ENCODE results near the gene FBLN7. TPM values are rescaled to one million over a fixed set of nuclear protein-coding genes. Genes with fewer than 3 reads are reported as not detected.

FBLN7 gene
- total RNA-seq, 1 experiment from 2014 or later = not detected

- DNase-seq (ENCODE audit: low read depth, low spot score) = no peak
Observed at GRCh38 chr2:112152476-112153178, 14.4 kb downstream of the FBLN7 start.

GRCh38 chr2:112153179-112153490 lies 14.9 kb downstream of the FBLN7 start:
- in situ Hi-C loops (cut with HindIII; ENCODE audit: low pct_unique_long_range_greater_than_20kb, low sequenced_read_pairs) = no loop called here

More at GRCh38 chr2:112152476-112153178, 14.4 kb downstream of the FBLN7 start:
- in situ Hi-C loops (cut with HindIII; ENCODE audit: low pct_unique_long_range_greater_than_20kb, low sequenced_read_pairs) = no loop called here

GRCh38 chr2:112153501-112153900 lies 15.3 kb downstream of the FBLN7 start:
- in situ Hi-C loops (cut with HindIII; ENCODE audit: low pct_unique_long_range_greater_than_20kb, low sequenced_read_pairs) = no loop called here
- no peak for DNase-seq (ENCODE audit: low read depth, low spot score)

More at GRCh38 chr2:112153179-112153490, 14.9 kb downstream of the FBLN7 start:
- no peak for DNase-seq (ENCODE audit: low read depth, low spot score)

- in situ Hi-C loops (cut with HindIII; ENCODE audit: low pct_unique_long_range_greater_than_20kb, low sequenced_read_pairs) = no loop called here
- DNase-seq (ENCODE audit: low read depth, low spot score) = no peak
Observed at GRCh38 chr2:112154246-112155117, 16.3 kb downstream of the FBLN7 start.

GRCh38 chr2:112155331-112156151 lies 17.4 kb downstream of the FBLN7 start:
- in situ Hi-C loops (cut with HindIII; ENCODE audit: low pct_unique_long_range_greater_than_20kb, low sequenced_read_pairs) = no loop called here
- no peak for DNase-seq (ENCODE audit: low read depth, low spot score)

GRCh38 chr2:112156152-112156986 lies 18.2 kb downstream of the FBLN7 start:
- in situ Hi-C loops (cut with HindIII; ENCODE audit: low pct_unique_long_range_greater_than_20kb, low sequenced_read_pairs) = no loop called here
- DNase-seq (ENCODE audit: low read depth, low spot score) = peak; percentile 47

- DNase-seq (ENCODE audit: low read depth, low spot score) = no peak
- in situ Hi-C loops (cut with HindIII; ENCODE audit: low pct_unique_long_range_greater_than_20kb, low sequenced_read_pairs) = no loop called here
Observed at GRCh38 chr2:112157472-112157871, 19.3 kb downstream of the FBLN7 start.

GRCh38 chr2:112159454-112159921 lies 21.3 kb downstream of the FBLN7 start:
- no peak for DNase-seq (ENCODE audit: low read depth, low spot score)
- in situ Hi-C loops (cut with HindIII; ENCODE audit: low pct_unique_long_range_greater_than_20kb, low sequenced_read_pairs) = no loop called here

- no peak for DNase-seq (ENCODE audit: low read depth, low spot score)
- in situ Hi-C loops (cut with HindIII; ENCODE audit: low pct_unique_long_range_greater_than_20kb, low sequenced_read_pairs) = no loop called here
Observed at GRCh38 chr2:112160283-112161250, 22.4 kb downstream of the FBLN7 start.

- in situ Hi-C loops (cut with HindIII; ENCODE audit: low pct_unique_long_range_greater_than_20kb, low sequenced_read_pairs) = no loop called here
- peak; percentile 56 for DNase-seq (ENCODE audit: low read depth, low spot score)
Observed at GRCh38 chr2:112161431-112162145, 23.4 kb downstream of the FBLN7 start.

GRCh38 chr2:112162341-112162740 lies 24.2 kb downstream of the FBLN7 start:
- in situ Hi-C loops (cut with HindIII; ENCODE audit: low pct_unique_long_range_greater_than_20kb, low sequenced_read_pairs) = no loop called here
- DNase-seq (ENCODE audit: low read depth, low spot score) = no peak

GRCh38 chr2:112162956-112163355 lies 24.8 kb downstream of the FBLN7 start:
- no peak for DNase-seq (ENCODE audit: low read depth, low spot score)
- in situ Hi-C loops (cut with HindIII; ENCODE audit: low pct_unique_long_range_greater_than_20kb, low sequenced_read_pairs) = no loop called here

- no peak for DNase-seq (ENCODE audit: low read depth, low spot score)
- in situ Hi-C loops (cut with HindIII; ENCODE audit: low pct_unique_long_range_greater_than_20kb, low sequenced_read_pairs) = no loop called here
Observed at GRCh38 chr2:112163541-112163981, 25.4 kb downstream of the FBLN7 start.

GRCh38 chr2:112164876-112165275 lies 26.7 kb downstream of the FBLN7 start:
- in situ Hi-C loops (cut with HindIII; ENCODE audit: low pct_unique_long_range_greater_than_20kb, low sequenced_read_pairs) = no loop called here
- DNase-seq (ENCODE audit: low read depth, low spot score) = no peak

- in situ Hi-C loops (cut with HindIII; ENCODE audit: low pct_unique_long_range_greater_than_20kb, low sequenced_read_pairs) = no loop called here
Observed at GRCh38 chr2:112165296-112165695, 27.1 kb downstream of the FBLN7 start.

More at GRCh38 chr2:112165296-112165695, 27.1 kb downstream of the FBLN7 start:
- DNase-seq (ENCODE audit: low read depth, low spot score) = no peak

Measured in SK-MEL-5 (cell line).